ENCODE measurements around the gene PKHD1. TPM values are rescaled to one million over a fixed set of nuclear protein-coding genes. Genes with fewer than 3 reads are reported as not detected.

Gene PKHD1
- polyA plus RNA-seq, 1 of the 3 experiments (the other 2 are of a cell fraction), result not detected

DNA sequence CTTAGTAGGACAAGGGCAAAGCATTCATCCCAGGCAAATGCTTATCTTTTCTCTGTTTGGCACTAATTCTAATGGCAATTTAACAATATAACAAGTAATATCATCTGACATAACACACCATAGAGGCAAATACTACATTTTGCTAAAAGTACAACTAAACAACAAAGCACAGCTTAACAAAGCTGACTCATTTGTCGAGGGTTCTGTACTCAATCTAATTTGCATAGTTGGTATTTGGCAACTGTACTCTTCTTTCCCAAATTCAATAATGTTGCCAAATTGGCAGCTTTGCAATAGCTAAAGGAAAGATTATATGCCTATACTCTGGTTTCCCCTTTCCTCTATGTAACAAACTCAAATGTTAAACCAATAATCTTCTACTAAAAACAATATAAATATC is 461.0 kb downstream of the PKHD1 start (continued):
- TF ChIP-seq, protein P1, sequence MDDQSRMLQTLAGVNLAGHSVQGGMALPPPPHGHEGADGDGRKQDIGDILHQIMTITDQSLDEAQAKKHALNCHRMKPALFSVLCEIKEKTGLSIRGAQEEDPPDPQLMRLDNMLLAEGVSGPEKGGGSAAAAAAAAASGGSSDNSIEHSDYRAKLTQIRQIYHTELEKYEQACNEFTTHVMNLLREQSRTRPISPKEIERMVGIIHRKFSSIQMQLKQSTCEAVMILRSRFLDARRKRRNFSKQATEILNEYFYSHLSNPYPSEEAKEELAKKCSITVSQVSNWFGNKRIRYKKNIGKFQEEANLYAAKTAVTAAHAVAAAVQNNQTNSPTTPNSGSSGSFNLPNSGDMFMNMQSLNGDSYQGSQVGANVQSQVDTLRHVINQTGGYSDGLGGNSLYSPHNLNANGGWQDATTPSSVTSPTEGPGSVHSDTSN (IDR thresholded peaks at IDR 0.05), result no peak
- TF ChIP-seq NFIC (IDR thresholded peaks at IDR 0.05; ENCODE audit: borderline replicate concordance), result no peak
- no peak for TF ChIP-seq SMC3 (IDR thresholded peaks at IDR 0.05; ENCODE audit: low read depth, low read length)
- no peak for TF ChIP-seq ELF1 (IDR thresholded peaks at IDR 0.05)
- TF ChIP-seq, protein P2, sequence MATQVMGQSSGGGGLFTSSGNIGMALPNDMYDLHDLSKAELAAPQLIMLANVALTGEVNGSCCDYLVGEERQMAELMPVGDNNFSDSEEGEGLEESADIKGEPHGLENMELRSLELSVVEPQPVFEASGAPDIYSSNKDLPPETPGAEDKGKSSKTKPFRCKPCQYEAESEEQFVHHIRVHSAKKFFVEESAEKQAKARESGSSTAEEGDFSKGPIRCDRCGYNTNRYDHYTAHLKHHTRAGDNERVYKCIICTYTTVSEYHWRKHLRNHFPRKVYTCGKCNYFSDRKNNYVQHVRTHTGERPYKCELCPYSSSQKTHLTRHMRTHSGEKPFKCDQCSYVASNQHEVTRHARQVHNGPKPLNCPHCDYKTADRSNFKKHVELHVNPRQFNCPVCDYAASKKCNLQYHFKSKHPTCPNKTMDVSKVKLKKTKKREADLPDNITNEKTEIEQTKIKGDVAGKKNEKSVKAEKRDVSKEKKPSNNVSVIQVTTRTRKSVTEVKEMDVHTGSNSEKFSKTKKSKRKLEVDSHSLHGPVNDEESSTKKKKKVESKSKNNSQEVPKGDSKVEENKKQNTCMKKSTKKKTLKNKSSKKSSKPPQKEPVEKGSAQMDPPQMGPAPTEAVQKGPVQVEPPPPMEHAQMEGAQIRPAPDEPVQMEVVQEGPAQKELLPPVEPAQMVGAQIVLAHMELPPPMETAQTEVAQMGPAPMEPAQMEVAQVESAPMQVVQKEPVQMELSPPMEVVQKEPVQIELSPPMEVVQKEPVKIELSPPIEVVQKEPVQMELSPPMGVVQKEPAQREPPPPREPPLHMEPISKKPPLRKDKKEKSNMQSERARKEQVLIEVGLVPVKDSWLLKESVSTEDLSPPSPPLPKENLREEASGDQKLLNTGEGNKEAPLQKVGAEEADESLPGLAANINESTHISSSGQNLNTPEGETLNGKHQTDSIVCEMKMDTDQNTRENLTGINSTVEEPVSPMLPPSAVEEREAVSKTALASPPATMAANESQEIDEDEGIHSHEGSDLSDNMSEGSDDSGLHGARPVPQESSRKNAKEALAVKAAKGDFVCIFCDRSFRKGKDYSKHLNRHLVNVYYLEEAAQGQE (IDR thresholded peaks at IDR 0.05; ENCODE audit: low read depth, low read length), result no peak

DNA sequence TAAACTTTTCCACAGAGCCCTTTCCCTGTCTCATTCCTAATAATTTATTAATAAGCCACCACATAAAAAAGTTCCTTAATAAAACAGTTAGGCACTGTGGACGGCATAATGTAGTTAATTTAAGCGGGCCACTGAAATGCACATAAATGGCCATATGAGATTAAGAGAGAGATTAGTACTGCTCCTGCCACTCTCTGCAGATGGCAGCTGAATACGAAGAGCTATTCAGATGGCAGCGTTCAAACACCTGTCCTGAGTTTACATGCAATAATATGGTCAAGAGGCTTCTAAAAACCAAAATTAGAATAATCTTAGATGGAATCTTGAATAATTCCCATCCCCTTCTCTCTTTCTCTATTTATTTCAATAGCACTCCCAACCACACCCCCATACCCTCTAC is 461.8 kb downstream of the PKHD1 start:
- Histone ChIP-seq H3K4me2 (no peak overlapping the region), H3K36me3 (replicated peaks in 1 of 2; ENCODE audit: control insufficient read depth in 1 of 2, insufficient read depth in 2 of 2, low read length in 1 of 2) (no peaks in the 10 kb centered on the region), H2AFZ (ENCODE audit: low read depth) (no peak overlapping the region), H3K9ac (no peak overlapping the region), H3K79me2 (ENCODE audit: insufficient read depth) (no peaks in the 10 kb centered on the region; the same call in 1 of the 2 replicates), H3K4me3 (ENCODE audit: low read depth in 2 of 2, low read length in 1 of 2) (no peak overlapping the region), H3K27ac (ENCODE audit: low read depth in 2 of 2, low read length in 1 of 2) (peak overlapping the region in 1 of 2 experiments; percentile 62; a peak in 2 of 4 replicates), H3K9me3 (no peaks in the 10 kb centered on the region; the same call in none of the 2 replicates), H3K9me2 (no peaks in the 10 kb centered on the region), H3F3A (replicated peaks; ENCODE audit: insufficient read depth) (no peaks in the 10 kb centered on the region), H4K20me1 (ENCODE audit: insufficient read depth) (no peaks in the 10 kb centered on the region), H3K27me3 (ENCODE audit: insufficient read depth) (no peaks in the 10 kb centered on the region), H3K4me1 (ENCODE audit: control insufficient read depth in 1 of 2, insufficient read depth in 2 of 2, low read depth in 1 of 2, low read length in 1 of 2) (no peaks in the 10 kb centered on the region; a peak in 1 of 4 replicates)
- POLR2A ChIA-PET, result no interaction called here
- TF ChIP-seq TEAD4 (IDR thresholded peaks at IDR 0.05; ENCODE audit: borderline replicate concordance, insufficient read depth), result no peak
- no peak for TF ChIP-seq NFIC (IDR thresholded peaks at IDR 0.05; ENCODE audit: borderline replicate concordance)
- 0 out of 2 replicates have a peak, but pooled peaks have one; percentile 10 for TF ChIP-seq GATA2 (CRISPR knock-in tag; IDR thresholded peaks at IDR 0.05)
- CTCF ChIA-PET, result no interaction called here
- WGBS (ENCODE audit: low lambda C conversion rate), result 49% methylated on average over 4 of the region's 4 CpGs
- no peak for DNase-seq

DNA sequence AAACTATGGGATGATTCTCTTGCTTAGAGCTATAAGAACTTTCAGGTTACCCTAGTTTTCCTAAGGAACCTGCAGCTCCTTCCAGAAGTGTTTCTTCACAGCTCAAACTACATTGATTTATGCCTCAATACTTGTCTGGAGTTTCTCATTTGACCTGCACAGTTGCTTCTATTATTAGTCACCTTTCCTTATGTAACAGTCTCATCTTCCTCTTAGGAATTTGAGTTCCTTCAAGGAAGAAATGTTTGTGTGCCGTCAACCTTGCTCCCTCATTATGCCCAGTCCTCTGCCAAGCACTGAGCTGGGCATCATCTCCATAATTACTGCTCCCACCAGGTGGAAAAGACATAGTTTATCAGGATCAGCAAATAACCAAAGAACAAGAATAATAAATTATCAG is 466.4 kb downstream of the PKHD1 start:
- no peaks in the 10 kb centered on the region; a peak in 2 of 4 replicates for H3K4me1 ChIP-seq (ENCODE audit: control insufficient read depth in 1 of 2, insufficient read depth in 2 of 2, low read depth in 1 of 2, low read length in 1 of 2)
- no peaks in the 10 kb centered on the region for H3K27me3 ChIP-seq (ENCODE audit: insufficient read depth)
- DNase-seq, result no peak
- H3K36me3 ChIP-seq (replicated peaks in 1 of 2; ENCODE audit: control insufficient read depth in 1 of 2, insufficient read depth in 2 of 2, low read length in 1 of 2), result no peaks in the 10 kb centered on the region
- no peaks in the 10 kb centered on the region for H3F3A ChIP-seq (replicated peaks; ENCODE audit: insufficient read depth)
- no peak overlapping the region for H3K27ac ChIP-seq (ENCODE audit: low read depth in 2 of 2, low read length in 1 of 2)
- H2AFZ ChIP-seq (ENCODE audit: low read depth), result no peak overlapping the region
- H3K79me2 ChIP-seq (ENCODE audit: insufficient read depth), result no peaks in the 10 kb centered on the region
- H3K9me3 ChIP-seq, result no peaks in the 10 kb centered on the region; the same call in 1 of the 2 replicates
- no peaks in the 10 kb centered on the region for H4K20me1 ChIP-seq (ENCODE audit: insufficient read depth)
- no peaks in the 10 kb centered on the region for H3K9me2 ChIP-seq
- POLR2A ChIA-PET, result no interaction called here
- CTCF ChIA-PET, result interaction anchor here (1.9 kb wide), 1 partner anchor 21 kb away, joined by 5 read pairs; no protein-coding TSS in a partner anchor
- no peak overlapping the region for H3K9ac ChIP-seq
- H3K4me2 ChIP-seq, result no peak overlapping the region
- WGBS (ENCODE audit: low lambda C conversion rate), result 20% methylated on average over 1 of the region's 1 CpG
- no peak overlapping the region for H3K4me3 ChIP-seq (ENCODE audit: low read depth in 2 of 2, low read length in 1 of 2)
- TF ChIP-seq, protein P3, sequence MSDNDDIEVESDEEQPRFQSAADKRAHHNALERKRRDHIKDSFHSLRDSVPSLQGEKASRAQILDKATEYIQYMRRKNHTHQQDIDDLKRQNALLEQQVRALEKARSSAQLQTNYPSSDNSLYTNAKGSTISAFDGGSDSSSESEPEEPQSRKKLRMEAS (IDR thresholded peaks at IDR 0.05; ENCODE audit: low read depth), result no peak
- TF ChIP-seq RXRA (IDR thresholded peaks at IDR 0.05; ENCODE audit: borderline replicate concordance, low read depth) (no peak), EZH2phosphoT487 (IDR thresholded peaks at IDR 0.05; ENCODE audit: borderline replicate concordance, low read depth) (no peak), RFX5 (IDR thresholded peaks at IDR 0.05; ENCODE audit: low read length) (no peak), MXI1 (IDR thresholded peaks at IDR 0.05; ENCODE audit: low read depth, low read length) (no peak), CHD2 (IDR thresholded peaks at IDR 0.05; ENCODE audit: low read length, partially characterized antibody) (no peak), FOSL2 (IDR thresholded peaks at IDR 0.05; ENCODE audit: borderline replicate concordance, low read depth) (no peak), NFIC (IDR thresholded peaks at IDR 0.05; ENCODE audit: borderline replicate concordance) (no peak), POLR2AphosphoS5 (IDR thresholded peaks at IDR 0.05; ENCODE audit: low read depth, low read length) (no peak), FOXJ3 (CRISPR knock-in tag; IDR thresholded peaks at IDR 0.05) (no peak), RCOR1 (IDR thresholded peaks at IDR 0.05; ENCODE audit: low read length) (no peak)
- TF ChIP-seq, protein P4, sequence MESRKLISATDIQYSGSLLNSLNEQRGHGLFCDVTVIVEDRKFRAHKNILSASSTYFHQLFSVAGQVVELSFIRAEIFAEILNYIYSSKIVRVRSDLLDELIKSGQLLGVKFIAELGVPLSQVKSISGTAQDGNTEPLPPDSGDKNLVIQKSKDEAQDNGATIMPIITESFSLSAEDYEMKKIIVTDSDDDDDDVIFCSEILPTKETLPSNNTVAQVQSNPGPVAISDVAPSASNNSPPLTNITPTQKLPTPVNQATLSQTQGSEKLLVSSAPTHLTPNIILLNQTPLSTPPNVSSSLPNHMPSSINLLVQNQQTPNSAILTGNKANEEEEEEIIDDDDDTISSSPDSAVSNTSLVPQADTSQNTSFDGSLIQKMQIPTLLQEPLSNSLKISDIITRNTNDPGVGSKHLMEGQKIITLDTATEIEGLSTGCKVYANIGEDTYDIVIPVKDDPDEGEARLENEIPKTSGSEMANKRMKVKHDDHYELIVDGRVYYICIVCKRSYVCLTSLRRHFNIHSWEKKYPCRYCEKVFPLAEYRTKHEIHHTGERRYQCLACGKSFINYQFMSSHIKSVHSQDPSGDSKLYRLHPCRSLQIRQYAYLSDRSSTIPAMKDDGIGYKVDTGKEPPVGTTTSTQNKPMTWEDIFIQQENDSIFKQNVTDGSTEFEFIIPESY (IDR thresholded peaks at IDR 0.05; ENCODE audit: borderline replicate concordance, low read depth), result no peak
- TF ChIP-seq, protein P5, sequence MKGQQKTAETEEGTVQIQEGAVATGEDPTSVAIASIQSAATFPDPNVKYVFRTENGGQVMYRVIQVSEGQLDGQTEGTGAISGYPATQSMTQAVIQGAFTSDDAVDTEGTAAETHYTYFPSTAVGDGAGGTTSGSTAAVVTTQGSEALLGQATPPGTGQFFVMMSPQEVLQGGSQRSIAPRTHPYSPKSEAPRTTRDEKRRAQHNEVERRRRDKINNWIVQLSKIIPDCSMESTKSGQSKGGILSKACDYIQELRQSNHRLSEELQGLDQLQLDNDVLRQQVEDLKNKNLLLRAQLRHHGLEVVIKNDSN (IDR thresholded peaks at IDR 0.05; ENCODE audit: borderline replicate concordance, low read depth), result no peak

Data from SK-N-SH (cell line).